Activated T-cell treated with anti-CD3 and anti-CD28 coated beads for 4 hours (primary cell): ENCODE measurements around the gene SLC38A8.

Experiments used
- DNase-seq: peaks from one replicate; pipeline ENCODE4 v3.0.0-alpha.2; 2020

The SLC38A8 gene

DNA sequence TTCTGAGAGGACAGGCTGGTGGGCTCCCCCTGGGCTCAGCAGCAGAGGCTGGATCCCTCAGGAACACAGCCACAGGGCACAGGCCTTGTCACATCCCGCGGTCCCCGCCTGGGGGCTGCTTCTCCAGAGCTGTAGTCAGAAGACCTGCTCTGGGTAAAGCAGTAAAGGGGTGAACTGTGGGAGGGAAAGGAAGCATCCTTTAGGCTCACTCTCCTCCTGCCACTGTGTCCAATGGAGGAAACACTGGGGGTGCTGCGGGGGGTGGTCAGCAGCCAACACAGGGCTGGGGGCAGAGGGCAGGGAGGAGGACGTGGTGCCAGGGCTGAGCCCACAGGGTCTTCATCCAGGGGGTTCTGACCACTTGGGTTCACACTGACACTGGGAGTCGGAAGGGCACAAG, 5.0 kb upstream of the SLC38A8 start:
- DNase-seq: no peak

DNA sequence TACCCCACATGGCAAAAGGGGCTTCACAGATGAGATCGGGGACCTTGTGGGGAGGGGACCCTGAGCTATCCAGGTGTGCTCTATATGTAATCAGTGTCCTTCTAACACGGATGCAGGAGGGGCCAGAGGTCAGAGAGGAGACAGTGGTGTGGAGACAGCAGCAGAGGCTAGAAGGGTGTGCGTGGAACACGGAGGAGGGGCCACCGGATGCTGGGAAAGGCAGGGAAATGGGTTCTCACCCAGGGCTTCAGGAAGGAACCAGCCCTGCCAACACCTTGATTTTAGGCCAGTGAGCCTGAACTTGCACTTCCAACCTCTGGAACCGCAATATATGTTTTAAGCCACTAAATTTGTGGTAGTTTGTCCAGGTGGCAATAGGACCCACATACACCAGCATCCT, 4.6 kb upstream of the SLC38A8 start:
- no peak for DNase-seq

DNA sequence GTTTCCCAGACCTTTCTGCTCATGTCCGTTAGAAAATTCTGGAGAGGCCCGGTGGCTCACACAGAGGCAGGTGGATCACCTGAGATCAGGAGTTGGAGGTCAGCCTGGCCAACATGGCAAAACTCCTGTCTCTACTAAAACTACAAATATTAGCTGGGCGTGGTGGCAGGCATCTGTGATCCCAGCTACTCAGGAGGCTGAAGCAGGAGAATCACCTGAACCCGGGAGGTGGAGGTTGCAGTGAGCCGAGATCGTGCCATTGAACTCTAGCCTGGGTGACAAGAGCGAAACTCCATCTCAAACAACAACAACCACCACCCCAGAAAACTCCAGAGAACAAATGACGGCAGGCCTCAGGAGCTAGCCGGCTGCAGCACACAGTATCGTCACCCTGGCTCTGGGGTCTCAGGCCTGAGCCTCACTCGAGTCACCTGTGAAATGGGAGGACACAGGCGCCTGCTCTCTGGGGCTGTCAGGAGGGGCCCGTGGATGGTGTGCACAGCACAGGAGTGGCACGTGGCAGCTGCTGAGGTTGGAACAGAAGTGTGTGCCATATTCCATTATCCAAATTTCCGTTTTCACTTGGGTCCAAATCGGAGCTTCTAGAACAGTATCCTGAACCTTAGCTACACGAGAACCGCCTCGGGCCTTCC, 3.3 kb upstream of the SLC38A8 start:
- DNase-seq: no peak

DNA sequence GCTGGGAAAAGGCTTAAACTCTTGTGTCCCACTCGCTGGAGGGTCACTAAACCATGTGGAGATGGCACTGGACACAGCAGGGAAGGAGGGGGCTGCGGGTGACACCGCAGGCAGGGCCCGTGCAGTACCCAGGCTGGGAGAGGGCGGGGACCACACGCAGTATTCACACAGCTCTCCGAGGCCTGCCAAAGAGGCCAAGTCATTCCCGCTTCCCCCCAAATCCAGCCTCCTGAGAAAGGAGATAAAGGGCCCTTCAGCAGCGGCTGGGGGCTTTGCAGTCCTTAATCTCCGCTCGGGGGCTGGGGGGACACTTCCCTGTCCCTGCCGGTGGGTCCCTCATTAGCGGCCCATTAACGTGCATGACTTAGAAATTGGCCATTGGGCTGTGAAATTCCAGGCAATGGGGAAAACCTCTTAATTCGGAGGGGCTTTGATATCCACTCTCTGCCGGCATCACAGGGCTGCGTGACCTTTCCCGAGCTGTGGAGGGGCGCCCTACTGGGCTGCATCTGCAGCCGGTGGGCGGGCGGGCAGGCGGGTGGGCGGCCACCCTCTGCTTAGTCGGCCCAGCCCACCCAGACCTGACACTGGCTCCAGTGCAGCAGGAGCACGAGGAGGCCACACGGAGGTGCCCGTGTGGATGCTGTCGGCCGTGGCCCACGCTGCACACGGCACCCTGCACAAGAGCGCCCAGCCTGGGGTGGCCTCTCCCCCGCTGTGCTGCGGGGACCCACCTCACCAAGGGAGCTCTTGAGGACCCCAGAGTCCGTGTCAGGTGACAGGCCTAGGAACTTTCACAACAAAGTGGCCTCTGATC, 2.6 kb upstream of the SLC38A8 start:
- no peak for DNase-seq

DNA sequence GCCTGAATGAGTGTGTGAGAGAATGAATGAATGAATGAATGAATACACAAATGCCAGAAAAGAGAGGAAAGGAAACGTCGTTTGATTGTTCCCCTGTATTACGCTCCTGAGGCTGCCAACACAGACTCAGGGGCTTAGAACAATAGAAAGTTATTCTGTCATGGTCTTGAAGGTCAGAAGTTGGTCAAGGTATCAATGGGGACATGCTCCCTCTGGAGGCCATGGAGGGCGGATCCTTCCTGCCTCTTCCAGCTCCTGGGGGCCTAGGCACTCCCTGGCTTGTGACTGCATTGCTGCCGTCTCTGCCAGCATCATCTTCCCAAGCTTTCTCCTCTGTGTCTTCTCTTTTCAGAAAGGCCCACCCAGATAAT, 1.5 kb upstream of the SLC38A8 start:
- no peak for DNase-seq

DNA sequence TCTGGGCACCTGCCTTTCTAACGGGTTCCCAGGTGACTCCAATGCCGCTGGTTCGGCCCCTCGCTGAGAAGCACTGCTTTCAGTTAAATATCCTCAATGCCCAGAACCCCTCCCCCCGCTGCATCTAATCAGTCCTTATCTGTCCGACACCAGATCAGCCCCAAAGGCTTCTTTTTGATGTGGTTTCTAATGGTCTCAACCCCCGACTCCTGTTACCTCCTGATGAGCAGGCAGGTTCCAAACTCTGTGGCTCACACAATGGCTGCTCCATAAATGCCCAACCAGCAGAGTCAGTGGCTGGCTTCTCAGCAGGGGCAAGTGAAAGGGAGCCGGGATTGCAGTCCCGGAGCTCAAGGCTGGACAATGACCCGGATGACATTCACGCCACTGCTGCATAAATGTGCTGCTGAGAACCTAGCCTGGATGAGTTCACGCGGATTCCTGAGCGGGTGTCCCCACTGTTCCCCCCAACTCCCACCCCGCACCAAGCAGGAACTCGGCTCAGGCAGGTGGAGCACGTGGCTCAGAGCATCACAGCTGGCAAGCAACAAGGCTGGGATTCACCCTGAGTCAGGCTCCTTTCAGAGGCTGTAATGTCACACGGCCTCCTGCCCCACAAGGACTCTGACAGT, 1.0 kb upstream of the SLC38A8 start:
- no peak for DNase-seq

DNA sequence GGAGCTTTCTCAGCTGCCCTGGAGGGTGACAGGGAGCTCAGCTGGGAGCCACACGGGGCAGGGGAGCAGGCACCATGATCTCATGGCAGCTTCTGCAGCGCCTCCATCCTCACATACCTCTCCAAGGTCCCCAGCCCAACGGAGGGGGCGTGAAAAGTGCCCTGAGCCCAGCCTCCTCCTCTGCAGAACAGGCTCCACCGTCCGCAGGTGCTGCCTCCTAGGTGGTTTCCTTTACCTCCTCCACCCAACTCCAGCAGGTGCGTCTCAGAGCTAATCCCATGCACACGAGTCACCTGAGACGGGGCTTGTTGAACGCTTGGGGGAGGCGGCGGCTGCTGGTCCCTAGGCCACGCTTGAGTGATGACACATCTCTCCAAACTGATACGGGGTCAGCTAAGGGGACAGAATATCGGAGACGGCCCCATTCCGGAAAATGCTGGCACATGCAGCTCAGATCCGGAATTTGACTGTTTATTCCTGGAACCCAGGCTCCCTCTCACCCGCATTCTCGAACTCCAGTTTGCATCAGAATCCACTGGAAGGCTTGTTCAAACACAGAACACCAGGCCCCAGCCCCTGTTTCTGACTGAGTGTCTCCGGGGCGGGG, 387 bp upstream of the SLC38A8 start:
- no peak for DNase-seq

DNA sequence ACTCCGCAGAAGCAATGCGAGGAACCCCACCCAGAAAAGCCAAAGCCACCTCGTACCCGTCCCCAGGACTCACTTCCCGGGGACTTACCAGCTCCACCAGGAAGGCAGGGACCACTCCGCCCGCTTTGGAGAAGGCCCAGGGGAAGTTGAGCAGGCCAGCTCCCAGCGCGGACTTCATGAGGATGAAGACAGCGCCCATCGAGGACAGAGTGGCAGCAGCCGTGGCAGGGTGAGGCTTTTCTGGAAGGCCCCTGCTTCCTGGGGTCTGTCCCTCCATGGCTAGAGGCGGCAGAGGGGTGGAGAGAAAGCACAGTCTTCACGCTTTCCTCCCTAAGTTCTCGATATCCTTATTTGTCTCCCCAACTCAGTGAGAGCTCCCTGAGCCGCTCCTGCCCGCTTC, 714 bp downstream of the SLC38A8 start:
- DNase-seq: no peak

DNA sequence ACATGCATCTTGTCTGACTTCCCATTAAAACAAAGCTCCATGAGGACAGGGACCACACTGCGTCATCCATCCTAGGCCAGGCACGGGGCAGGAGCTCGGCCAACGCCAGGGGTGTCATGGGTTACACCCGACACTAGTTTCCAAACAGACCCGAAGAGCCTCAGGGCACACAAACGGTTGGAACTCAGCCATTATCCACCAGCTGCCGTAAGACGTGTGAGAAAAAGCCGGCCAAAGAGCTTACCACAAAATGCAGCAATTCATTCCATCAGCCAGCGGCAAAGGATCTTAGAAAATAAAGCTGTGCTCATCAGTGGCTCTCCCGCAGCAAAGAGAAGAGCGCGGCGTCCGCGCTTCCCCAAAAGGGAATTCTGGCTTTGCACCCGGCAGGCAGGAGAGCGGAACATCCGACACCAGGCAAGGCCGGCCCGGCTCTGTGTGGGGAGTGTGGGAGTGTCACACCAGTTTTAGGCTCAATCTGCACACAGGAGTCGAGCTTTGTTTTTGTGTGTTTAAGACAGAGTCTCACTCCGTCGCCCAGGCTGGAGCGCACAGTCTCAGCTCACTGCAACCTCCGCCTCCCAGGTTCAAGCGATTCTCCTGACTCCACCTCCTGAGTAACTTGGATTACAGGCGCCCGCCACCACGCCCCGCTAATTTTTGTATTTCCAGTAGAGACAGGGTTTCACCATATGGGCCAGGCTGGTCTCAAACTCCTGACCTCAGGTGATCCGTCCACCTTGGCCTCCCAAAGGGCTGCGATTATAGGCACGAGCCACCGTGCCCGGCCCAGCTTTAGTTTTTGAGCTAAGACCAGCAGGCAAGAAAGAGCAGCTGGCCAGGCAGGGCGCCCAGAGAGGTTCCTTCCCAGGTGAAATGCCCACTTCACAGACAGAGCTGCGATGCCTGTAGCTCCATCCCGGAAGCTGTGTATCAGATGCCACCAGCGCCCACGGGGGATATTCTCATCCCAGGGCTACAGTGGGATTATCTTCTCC, 1.5 kb downstream of the SLC38A8 start:
- no peak for DNase-seq

DNA sequence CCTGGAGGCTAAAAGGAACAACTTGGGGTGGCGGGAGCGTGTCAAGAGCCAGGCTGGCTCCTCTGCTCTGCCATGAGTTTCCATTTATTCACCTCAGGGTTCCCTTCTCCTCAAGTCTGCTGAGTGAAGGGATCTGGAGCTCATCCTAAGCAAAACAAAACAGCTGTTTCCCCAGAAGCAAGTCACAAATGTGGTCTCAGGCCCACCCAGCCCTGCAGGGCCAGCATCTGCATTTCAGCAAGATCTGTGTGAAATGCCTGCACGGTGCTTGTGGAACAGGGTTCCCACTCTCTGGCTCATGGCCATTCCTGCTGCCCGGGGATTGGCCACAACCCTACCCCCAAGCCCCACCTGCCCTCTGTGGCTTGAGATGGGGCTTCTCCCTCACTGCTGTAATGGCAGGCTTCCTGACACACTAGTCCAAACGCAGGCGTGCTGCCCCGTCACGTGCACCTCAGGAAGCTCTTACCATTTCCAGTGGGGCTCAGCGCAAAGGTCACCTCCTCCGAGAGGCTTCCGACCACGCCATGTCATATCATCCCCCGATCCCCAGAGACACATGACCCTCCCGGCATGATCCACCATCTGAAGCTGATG, 2.3 kb downstream of the SLC38A8 start:
- no peak for DNase-seq

DNA sequence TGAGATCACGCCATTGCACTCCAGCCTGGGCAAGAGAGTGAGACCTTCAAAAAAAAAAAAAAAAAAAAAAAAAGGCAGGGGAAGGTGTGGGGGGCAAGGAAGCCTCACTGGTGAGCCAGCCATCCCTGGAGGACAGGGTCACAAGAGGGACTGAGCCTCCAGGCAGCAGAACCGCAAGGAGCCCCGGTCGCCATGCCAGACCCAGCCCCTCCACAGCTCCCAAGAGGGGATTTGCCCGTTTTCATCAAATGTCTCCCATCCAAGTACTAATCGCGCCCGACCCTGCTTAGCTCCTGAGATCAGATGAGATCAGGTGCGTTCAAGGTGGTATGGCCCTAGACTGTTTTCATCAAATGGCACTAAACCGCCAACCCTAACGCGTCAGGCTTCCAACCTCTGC, 2.9 kb downstream of the SLC38A8 start:
- DNase-seq: no peak

DNA sequence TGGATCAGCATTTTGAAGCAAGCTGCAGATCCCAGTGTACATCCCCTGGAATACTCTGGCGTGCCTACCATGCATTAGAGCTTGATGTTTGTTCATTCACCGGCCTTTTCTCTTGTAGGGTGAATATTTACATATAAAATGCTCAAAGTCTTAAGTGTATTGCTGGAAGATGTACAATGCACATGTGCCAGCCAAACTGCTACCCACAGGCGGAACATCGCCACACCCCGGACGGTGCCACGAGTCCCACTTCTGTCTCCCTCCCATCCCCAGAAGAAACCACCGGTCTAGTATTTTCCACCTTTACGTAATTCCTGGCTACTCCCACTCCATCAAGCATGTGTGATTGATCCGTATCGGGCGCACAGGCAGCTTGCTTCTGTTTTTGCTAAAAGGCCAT, 4.1 kb downstream of the SLC38A8 start:
- no peak for DNase-seq

DNA sequence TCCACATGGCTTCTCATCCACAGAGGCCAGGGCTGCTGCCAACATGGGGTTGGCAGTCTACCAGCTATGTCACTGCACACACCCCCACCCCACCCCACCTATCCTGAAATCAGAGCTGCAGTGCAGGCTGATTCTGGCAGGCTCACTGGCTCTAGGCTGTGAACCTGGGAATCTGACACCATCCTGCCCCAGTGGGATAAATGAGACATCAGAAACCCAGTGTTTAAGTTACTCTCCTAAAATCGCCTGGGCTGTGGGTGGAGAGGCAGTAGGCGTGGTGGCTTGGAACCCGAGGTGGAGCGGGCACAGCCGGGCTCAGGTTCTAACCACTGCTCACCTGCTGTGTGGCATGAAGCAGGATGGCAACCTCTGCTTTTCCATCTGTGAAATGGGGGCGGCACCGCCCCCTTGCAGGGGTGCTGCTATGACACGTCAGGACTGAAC, 5.6 kb downstream of the SLC38A8 start:
- no peak for DNase-seq

DNA sequence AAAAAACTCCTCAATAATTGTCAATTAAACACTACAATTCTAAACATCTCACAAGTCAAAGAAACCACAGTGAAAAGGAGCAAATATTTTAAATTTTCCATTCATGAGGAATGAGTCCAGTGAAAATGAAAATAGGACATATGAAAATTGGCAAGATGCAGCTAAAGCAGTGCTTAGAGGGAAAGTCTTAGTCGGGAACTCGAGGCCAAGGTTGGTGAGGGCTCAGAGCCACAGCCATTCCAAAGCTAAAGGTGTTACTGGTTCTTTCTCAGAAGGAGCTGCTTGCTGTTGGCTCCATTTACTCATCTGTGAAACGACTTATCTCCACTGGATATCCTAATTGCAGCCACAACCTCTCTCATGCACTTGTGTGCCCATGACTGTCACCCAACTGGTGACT, 6.5 kb downstream of the SLC38A8 start:
- DNase-seq: no peak

DNA sequence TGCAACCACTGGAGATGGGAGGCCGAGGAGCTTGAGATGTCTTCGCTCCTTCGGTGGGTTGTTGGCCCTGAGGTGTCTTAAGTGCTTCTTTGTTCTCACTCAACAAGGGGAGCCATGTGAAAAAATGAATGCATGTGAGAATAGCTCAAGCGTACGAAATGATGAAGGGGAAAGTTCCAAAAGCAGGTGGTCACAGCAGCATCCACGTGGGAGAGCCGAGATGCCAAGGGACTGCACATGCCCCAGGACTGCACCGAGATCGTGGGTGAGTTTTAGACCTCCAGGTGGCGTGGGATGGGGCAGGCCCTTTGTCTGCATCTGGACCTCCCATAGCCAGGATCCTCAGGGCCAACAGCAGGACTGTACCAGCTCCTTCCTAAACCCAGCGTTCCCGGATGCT, 8.1 kb downstream of the SLC38A8 start:
- DNase-seq: no peak

DNA sequence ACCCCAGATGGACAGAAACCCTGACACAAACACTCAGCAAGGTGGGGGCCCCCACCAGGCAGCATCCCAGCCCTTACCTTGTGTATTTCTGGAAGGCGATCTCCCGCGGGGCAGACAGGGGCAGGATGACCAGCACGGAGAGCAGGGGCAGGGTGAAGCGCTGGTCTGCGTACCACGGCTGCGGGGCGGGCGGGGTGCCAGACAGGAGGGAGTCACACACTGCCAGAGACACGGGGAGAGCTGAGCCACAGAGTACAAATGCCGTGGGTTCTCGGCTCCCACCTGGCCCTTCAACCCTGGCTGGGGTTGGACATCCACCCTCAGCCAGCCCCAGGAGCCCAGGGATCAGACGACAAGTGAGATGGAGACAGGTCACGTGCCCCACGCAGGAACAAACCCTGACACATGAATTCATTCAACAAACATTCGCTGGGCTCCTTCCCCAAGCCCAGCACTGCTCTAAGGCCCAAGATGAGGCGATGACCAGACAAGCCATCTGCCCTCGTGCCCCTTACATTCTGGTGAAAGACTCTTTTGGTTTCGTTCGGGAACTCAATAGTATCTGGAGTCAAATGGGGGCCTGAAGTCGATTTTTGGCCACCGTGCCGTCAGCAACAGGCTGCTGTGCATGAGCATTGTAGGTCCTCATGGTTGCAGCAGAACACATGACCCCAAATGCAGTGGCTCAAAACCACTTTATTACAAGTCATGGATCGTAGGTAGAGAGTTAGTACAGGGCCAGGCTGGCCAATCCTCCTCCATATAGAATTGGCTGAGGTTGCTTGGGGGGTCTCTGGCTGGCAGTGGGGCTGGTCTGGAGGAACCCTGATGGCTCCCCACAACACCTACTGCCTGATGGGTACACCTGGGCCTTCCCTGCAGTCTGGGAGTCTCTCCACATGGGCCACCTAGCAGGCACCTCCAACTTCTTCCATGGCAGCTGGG, 9.1 kb downstream of the SLC38A8 start:
- no peak for DNase-seq

DNA sequence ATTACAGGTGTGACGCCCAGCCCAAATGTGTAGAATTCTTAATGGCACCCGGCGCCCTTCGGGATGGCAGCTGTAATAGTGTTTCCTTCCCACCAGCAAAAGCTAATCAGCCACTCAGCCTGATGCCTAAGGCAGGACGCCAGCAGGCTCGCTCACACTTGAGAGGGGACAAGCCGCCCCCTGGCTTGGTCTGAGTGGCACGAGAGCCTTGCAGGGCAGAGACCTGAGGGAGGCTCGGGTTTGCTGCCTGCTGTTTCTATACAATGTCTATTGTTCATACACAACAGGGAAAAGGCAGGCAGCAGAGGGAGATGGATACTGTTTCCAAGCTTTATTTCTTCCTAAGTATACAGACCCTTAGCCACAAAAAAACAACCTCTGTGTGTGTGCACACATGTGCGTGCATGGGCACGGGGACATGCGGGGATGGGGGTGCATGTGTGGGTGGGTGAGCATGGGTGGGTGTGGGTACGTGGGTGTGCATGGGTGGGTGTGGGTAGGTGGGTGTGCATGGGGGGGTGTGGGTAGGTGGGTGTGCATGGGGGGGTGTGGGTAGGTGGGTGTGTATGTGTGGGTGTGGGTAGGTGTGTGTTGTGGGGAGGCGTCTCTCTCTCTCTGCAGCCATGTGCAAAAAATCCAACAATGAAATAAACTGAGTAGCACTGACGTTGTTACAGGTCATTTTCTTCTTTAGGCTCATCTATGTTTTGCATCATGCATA, 10.0 kb downstream of the SLC38A8 start:
- DNase-seq: no peak

DNA sequence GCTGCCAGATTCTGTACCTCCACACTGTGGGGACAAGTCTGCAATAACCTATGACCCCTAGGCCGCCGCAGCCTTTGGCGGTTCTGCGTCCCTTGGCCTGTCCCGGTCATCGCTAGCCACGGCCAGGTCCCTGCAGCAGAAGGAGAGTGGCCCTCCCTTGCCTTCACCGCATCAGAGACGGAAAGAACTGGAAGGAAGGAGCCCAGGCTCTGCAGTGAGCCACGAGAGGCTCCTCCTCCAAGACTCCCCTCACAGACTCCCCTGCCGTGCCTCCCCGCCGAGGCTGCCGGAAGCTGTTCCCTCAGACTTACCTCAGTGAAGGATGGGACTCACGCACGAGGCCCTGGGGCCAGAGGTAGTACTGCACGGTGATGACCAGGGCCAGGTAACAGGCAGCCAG, 11.0 kb downstream of the SLC38A8 start:
- DNase-seq: no peak

DNA sequence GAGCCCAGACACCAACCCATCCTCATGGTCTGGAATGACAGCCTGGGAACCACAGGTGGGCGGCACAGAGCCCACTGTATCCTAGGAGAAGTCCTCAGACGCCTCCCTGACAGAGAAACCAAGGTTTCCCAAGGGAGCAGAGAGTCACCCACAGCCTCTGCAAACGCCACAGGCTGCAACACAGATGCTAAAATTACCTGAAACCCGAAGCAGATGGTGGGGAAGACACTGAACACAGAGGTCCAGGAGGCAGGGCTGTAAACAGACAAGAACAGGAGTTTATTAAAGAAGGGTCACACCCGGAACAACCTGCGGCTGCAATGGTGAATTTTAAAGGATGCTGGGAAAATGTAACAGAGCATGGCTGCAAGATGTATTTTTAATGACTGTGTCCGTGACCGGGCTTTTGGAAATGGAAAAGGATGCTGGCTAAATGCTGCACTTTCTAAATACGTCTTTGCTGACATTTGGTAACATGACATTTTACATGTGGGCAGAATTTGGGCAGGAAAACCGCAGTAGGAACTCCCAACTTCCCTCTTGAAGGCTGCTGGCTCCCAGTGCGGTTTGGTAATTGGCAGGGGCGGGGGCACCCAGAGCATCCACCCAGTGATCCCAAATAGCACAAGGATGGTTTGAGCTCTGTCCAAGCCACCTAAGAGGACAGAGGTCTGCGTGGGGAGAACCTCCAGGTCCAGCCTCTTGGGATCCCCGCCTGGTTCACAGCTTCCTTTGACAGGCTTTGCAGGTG, 13.1 kb downstream of the SLC38A8 start:
- no peak for DNase-seq
